ENCODE measurements around the gene COL27A1. TPM values are rescaled to one million over a fixed set of nuclear protein-coding genes. Genes with fewer than 3 reads are reported as not detected.
"Not testable (repeated sequence)": the region's sequence is repeated elsewhere in the genome, so short reads cannot be mapped to it uniquely, and the experiment has no call there.

Gene COL27A1
- total RNA-seq, 2 donors from 2014 or later, result 18.5 to 57.1 TPM

DNA sequence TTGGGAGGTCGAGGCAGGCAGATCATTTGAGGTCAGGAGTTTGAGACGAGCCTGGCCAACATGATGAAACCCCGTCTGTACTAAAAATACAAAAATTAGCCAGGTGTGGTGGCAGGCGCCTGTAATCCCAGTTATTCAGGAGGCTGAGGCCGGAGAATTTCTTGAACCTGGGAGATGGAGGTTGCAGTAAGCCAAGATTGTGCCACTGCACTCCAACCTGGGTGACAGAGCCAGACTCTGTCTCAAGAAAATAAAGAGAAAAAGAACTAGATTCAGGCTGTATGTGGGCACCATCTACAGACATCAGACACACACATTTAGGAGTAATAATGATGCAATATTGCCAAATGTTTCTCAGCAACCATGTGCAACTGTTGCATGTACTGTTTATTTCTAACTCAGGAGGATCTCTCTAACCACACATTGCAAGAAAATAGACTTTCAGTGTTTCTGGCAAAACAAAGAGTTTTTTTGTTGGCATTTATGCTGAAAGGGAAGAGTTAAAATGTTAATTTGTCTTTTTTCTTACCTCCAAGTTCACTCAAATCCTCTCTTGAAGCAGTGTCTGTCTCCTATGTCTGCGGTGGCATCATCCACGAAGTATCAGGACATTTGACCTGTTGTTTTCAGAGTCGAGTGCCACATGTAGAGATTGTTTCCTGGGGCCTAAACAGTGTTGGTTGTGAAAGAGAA is 162.5 kb downstream of the COL27A1 start:
- DNase-seq (ENCODE audit: low spot score) (no peak), ATAC-seq (ENCODE audit: insufficient number of reproducible peaks, low FRiP score, low read depth) (no peak)
- TF ChIP-seq CTCF (IDR thresholded peaks at IDR 0.05), result no peak
- H3K9me3 ChIP-seq, result no peaks in the 10 kb centered on the region
- no peak overlapping the region for H3K4me3 ChIP-seq
- no peaks in the 10 kb centered on the region for H3K27me3 ChIP-seq (replicated peaks; ENCODE audit: insufficient read depth)
- H3K4me1 ChIP-seq (ENCODE audit: control insufficient read depth in 1 of 2, low read depth in 2 of 2), result peaks cover 6 to 18% of the 10 kb centered on the region in 2 donors
- no peaks in the 10 kb centered on the region for H3K36me3 ChIP-seq
- no peak overlapping the region for H3K27ac ChIP-seq

- ATAC-seq (ENCODE audit: insufficient number of reproducible peaks, low FRiP score, low read depth) (no peak), DNase-seq (ENCODE audit: low spot score) (no peak)
- Histone ChIP-seq H3K4me3 (no peak overlapping the region), H3K4me1 (ENCODE audit: control insufficient read depth in 1 of 2, low read depth in 2 of 2) (peaks cover 6 to 18% of the 10 kb centered on the region in 2 donors), H3K27me3 (replicated peaks; ENCODE audit: insufficient read depth) (no peaks in the 10 kb centered on the region), H3K36me3 (no peaks in the 10 kb centered on the region), H3K27ac (no peak overlapping the region), H3K9me3 (no peaks in the 10 kb centered on the region)
- TF ChIP-seq CTCF (IDR thresholded peaks at IDR 0.05), result no peak
These were observed 163.1 kb downstream of the COL27A1 start for GRCh38 chr9:114318416-114318815.

DNA sequence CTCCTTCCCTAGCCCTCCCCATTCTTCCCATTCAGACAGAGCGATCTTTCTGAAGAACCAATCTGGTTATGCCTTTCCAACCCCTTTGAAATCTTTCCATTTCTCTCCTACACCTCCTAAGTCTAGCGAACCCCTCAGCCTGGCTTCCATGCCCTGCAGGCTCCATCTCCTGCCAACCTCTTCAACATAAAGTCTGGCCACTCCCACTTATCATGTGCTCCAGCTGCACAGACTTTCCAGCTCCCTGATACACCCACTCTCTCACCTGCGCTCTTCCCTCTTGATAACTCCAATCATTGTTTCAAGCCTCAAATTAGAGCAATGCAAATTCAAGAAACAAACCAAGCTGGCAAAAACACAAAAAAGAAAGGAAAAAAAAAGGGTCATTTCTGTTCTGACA is 163.8 kb downstream of the COL27A1 start:
- ATAC-seq (ENCODE audit: insufficient number of reproducible peaks, low FRiP score, low read depth) (no peak), DNase-seq (ENCODE audit: low spot score) (no peak)
- no peaks in the 10 kb centered on the region for H3K9me3 ChIP-seq
- H3K4me1 ChIP-seq (ENCODE audit: control insufficient read depth in 1 of 2, low read depth in 2 of 2), result peaks cover 6 to 15% of the 10 kb centered on the region in 2 donors
- TF ChIP-seq CTCF (IDR thresholded peaks at IDR 0.05), result no peak
- H3K36me3 ChIP-seq, result no peaks in the 10 kb centered on the region
- no peaks in the 10 kb centered on the region for H3K27me3 ChIP-seq (replicated peaks; ENCODE audit: insufficient read depth)
- no peak overlapping the region for H3K27ac ChIP-seq
- H3K4me3 ChIP-seq, result no peak overlapping the region

GRCh38 chr9:114320710-114321109 is 165.4 kb downstream of the COL27A1 start:
- ATAC-seq (ENCODE audit: insufficient number of reproducible peaks, low FRiP score, low read depth); H3K27me3 ChIP-seq (replicated peaks; ENCODE audit: insufficient read depth); H3K4me3 ChIP-seq; H3K4me1 ChIP-seq (ENCODE audit: control insufficient read depth in 1 of 2, low read depth in 2 of 2); H3K27ac ChIP-seq; H3K36me3 ChIP-seq; DNase-seq (ENCODE audit: low spot score); H3K9me3 ChIP-seq: not testable (repeated sequence)

- DNase-seq (ENCODE audit: low spot score), result no peak
- ATAC-seq (ENCODE audit: insufficient number of reproducible peaks, low FRiP score, low read depth), result no peak
These were observed 166.4 kb downstream of the COL27A1 start for GRCh38 chr9:114321759-114322158.

DNA sequence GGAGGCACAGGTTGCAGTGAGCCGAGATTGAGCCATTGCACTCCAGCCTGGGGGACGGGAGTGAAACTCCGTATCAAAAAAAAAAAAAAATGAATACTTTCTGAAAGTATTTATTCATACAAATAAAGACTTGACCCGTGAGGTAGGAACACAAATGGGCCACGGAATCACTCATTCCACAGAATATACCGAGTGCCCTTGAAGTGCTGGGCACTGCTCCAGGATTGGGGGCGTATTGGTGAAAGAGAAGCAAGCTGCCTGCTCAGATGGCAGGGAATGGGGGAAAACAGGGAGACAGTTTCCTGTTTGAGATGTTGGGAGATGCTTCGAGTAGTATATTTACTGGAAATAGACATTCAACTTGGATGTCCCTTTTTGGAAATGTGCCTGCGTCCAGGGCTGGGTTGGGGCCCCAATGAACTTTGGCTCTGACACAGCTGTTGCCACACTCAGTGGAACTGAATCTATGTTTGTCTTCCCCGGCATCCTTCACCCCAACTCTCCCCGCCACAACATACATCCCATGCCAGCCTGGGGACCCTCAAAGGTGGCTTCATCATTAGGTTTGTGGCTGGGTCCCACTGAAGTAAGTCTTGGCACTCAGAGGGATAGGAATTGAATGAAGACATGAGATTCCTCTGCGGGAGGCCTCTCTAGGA is 167.0 kb downstream of the COL27A1 start:
- not testable (repeated sequence) for ATAC-seq (ENCODE audit: insufficient number of reproducible peaks, low FRiP score, low read depth); H3K9me3 ChIP-seq; H3K4me3 ChIP-seq; DNase-seq (ENCODE audit: low spot score); H3K27ac ChIP-seq; H3K36me3 ChIP-seq; H3K27me3 ChIP-seq (replicated peaks; ENCODE audit: insufficient read depth); H3K4me1 ChIP-seq (ENCODE audit: control insufficient read depth in 1 of 2, low read depth in 2 of 2)

More at GRCh38 chr9:114321759-114322158, 166.4 kb downstream of the COL27A1 start:
- Histone ChIP-seq H3K27ac (no peak overlapping the region), H3K4me3 (no peak overlapping the region), H3K36me3 (no peaks in the 10 kb centered on the region), H3K9me3 (no peaks in the 10 kb centered on the region), H3K4me1 (ENCODE audit: control insufficient read depth in 1 of 2, low read depth in 2 of 2) (no peaks in the 10 kb centered on the region), H3K27me3 (replicated peaks; ENCODE audit: insufficient read depth) (no peaks in the 10 kb centered on the region)
- no peak for TF ChIP-seq CTCF (IDR thresholded peaks at IDR 0.05)

GRCh38 chr9:114322831-114323531 is 167.6 kb downstream of the COL27A1 start, which contains the start of gene ORM1:
Gene ORM1, plus strand, starts transcription at chr9:114323098. Its CDS starts 36 bp downstream, at chr9:114323134.
- not testable (repeated sequence) for H3K4me1 ChIP-seq (ENCODE audit: control insufficient read depth in 1 of 2, low read depth in 2 of 2); H3K36me3 ChIP-seq; H3K4me3 ChIP-seq; H3K9me3 ChIP-seq; H3K27ac ChIP-seq; H3K27me3 ChIP-seq (replicated peaks; ENCODE audit: insufficient read depth); DNase-seq (ENCODE audit: low spot score); ATAC-seq (ENCODE audit: insufficient number of reproducible peaks, low FRiP score, low read depth)

DNA sequence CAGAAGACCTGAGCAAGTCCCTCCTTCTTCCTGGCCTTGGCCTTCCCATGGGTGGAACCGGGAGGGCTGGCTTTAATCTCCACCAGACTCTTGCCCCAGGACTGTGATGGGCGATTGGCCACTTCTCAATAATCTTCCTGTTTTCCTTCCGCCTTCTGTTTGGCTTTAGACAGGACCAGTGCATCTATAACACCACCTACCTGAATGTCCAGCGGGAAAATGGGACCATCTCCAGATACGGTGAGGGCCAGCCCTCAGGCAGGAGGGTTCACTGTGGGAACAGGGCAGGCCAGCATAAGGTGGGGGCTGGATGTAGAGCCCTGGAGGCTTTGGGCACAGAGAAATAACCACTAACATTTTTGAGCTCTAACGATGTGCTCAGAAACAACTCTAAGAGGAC is 168.5 kb downstream of the COL27A1 start:
- not testable (repeated sequence) for DNase-seq (ENCODE audit: low spot score)

More for the DNA sequence above, 168.5 kb downstream of the COL27A1 start:
- H3K36me3 ChIP-seq; ATAC-seq (ENCODE audit: insufficient number of reproducible peaks, low FRiP score, low read depth); H3K4me3 ChIP-seq; H3K9me3 ChIP-seq; H3K27me3 ChIP-seq (replicated peaks; ENCODE audit: insufficient read depth); H3K27ac ChIP-seq; H3K4me1 ChIP-seq (ENCODE audit: control insufficient read depth in 1 of 2, low read depth in 2 of 2): not testable (repeated sequence)
